Activated naive CD4-positive, alpha-beta T cell treated with anti-CD3 and anti-CD28 coated beads, Interleukin-2, amount 50 U/mL, for 24 hours (primary cell): Measurements from ENCODE around the gene PTPN23.

Source experiments
- H3K27ac Mint-ChIP-seq: one replicate; pipeline ENCODE4 v1.8.0; 2021; ENCODE audit warnings: mild to moderate bottlenecking, mixed read lengths
- H3K27me3 Mint-ChIP-seq: one replicate; pipeline ENCODE4 v1.8.0; 2021; ENCODE audit warnings: mixed read lengths
- H3K36me3 Mint-ChIP-seq: one replicate; pipeline ENCODE4 v1.8.0; 2021; ENCODE audit warnings: mixed read lengths
- H3K4me1 Mint-ChIP-seq: one replicate; pipeline ENCODE4 v1.8.0; 2021; ENCODE audit warnings: mixed read lengths
- H3K4me3 Mint-ChIP-seq: one replicate; pipeline ENCODE4 v1.8.0; 2021; ENCODE audit warnings: mild to moderate bottlenecking, mixed read lengths
- H3K9me3 Mint-ChIP-seq: one replicate; pipeline ENCODE4 v1.8.0; 2021; ENCODE audit warnings: mixed read lengths

PTPN23 gene

GRCh38 chr3:47408839-47409229, 28.0 kb downstream of the PTPN23 start:
- Mint-ChIP-seq H3K27me3 (no peaks in the 10 kb centered on the region), H3K4me1 (no peaks in the 10 kb centered on the region), H3K4me3 (no peak overlapping the region), H3K27ac (no peak overlapping the region), H3K9me3 (no peaks in the 10 kb centered on the region), H3K36me3 (no peaks in the 10 kb centered on the region)

DNA sequence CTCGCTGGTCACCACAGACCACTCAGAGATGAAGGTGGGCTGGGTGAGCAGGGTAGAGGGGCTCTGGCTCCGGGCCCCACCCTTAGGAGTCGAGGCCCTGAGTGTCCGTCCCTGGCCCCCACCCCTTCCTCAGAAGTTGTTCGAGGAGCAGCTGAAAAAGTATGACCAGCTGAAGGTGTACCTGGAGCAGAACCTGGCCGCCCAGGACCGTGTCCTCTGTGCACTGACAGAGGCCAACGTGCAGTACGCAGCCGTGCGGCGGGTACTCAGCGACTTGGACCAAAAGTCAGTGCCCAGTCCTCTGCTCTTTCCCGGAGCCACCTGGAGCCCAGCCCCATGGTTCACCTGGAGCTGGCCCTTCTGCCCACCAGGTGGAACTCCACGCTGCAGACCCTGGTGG, 28.5 kb downstream of the PTPN23 start:
- Mint-ChIP-seq H3K9me3 (no peaks in the 10 kb centered on the region), H3K4me3 (no peak overlapping the region), H3K27ac (no peak overlapping the region), H3K27me3 (no peaks in the 10 kb centered on the region), H3K4me1 (no peaks in the 10 kb centered on the region), H3K36me3 (no peaks in the 10 kb centered on the region)

GRCh38 chr3:47409688-47410416, 29.0 kb downstream of the PTPN23 start:
- Mint-ChIP-seq H3K27ac (peak overlapping the region; percentile 23), H3K36me3 (no peaks in the 10 kb centered on the region), H3K9me3 (no peaks in the 10 kb centered on the region), H3K4me1 (no peaks in the 10 kb centered on the region), H3K4me3 (no peak overlapping the region), H3K27me3 (no peaks in the 10 kb centered on the region)

GRCh38 chr3:47410417-47410720, 29.5 kb downstream of the PTPN23 start:
- Mint-ChIP-seq H3K9me3 (no peaks in the 10 kb centered on the region), H3K4me1 (no peaks in the 10 kb centered on the region), H3K4me3 (no peak overlapping the region), H3K36me3 (peaks cover 2% of the 10 kb centered on the region), H3K27ac (peak overlapping the region; percentile 23), H3K27me3 (no peaks in the 10 kb centered on the region)

DNA sequence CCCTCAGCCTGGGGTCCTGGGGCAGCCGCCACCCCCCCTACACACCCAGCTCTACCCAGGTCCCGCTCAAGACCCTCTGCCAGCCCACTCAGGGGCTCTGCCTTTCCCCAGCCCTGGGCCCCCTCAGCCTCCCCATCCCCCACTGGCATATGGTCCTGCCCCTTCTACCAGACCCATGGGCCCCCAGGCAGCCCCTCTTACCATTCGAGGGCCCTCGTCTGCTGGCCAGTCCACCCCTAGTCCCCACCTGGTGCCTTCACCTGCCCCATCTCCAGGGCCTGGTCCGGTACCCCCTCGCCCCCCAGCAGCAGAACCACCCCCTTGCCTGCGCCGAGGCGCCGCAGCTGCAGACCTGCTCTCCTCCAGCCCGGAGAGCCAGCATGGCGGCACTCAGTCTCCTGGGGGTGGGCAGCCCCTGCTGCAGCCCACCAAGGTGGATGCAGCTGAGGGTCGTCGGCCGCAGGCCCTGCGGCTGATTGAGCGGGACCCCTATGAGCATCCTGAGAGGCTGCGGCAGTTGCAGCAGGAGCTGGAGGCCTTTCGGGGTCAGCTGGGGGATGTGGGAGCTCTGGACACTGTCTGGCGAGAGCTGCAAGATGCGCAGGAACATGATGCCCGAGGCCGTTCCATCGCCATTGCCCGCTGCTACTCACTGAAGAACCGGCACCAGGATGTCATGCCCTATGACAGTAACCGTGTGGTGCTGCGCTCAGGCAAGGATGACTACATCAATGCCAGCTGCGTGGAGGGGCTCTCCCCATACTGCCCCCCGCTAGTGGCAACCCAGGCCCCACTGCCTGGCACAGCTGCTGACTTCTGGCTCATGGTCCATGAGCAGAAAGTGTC, 30.2 kb downstream of the PTPN23 start:
- Mint-ChIP-seq H3K36me3 (peaks cover 2% of the 10 kb centered on the region), H3K9me3 (no peaks in the 10 kb centered on the region), H3K4me1 (no peaks in the 10 kb centered on the region)

GRCh38 chr3:47411696-47412452, 31.1 kb downstream of the PTPN23 start:
- Mint-ChIP-seq H3K27me3 (no peaks in the 10 kb centered on the region), H3K4me1 (no peaks in the 10 kb centered on the region), H3K4me3 (no peak overlapping the region), H3K27ac (no peak overlapping the region), H3K36me3 (peaks cover 2% of the 10 kb centered on the region), H3K9me3 (no peaks in the 10 kb centered on the region)

More for the DNA sequence above, 30.2 kb downstream of the PTPN23 start:
- Mint-ChIP-seq H3K27me3 (no peaks in the 10 kb centered on the region), H3K27ac (peak overlapping the region; percentile 90), H3K4me3 (no peak overlapping the region)

- Mint-ChIP-seq H3K27ac (no peak overlapping the region), H3K9me3 (no peaks in the 10 kb centered on the region), H3K4me1 (no peaks in the 10 kb centered on the region), H3K4me3 (no peak overlapping the region), H3K27me3 (no peaks in the 10 kb centered on the region), H3K36me3 (peaks cover 2% of the 10 kb centered on the region)
Measured at GRCh38 chr3:47412453-47412756, 31.6 kb downstream of the PTPN23 start.

- peaks cover 2% of the 10 kb centered on the region for H3K36me3 Mint-ChIP-seq
- no peaks in the 10 kb centered on the region for H3K4me1 Mint-ChIP-seq
- H3K9me3 Mint-ChIP-seq: no peaks in the 10 kb centered on the region
- H3K27me3 Mint-ChIP-seq: no peaks in the 10 kb centered on the region
- peak overlapping the region; percentile 7 for H3K27ac Mint-ChIP-seq
- H3K4me3 Mint-ChIP-seq: no peak overlapping the region
Measured at GRCh38 chr3:47412842-47413520, 32.2 kb downstream of the PTPN23 start.

DNA sequence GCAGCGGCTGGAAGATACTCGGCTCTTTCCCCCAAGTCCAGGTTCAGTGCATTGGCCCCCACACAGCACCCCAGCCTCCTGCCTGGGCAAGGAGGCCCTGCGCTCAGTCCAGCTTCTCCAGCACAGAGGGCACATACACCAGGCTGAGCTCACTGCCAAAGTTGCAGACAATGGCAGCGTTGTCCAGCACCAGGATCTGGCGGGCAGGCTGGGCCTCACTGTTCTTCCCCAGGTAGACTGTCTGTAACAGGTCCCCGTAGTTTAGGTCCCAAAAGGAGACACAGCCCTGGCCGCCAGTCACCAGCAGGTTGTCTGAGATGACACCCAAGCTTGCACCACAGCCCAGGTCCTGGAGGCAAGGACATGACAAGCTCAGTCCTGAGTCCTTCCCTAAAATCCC, 32.9 kb downstream of the PTPN23 start:
- no peaks in the 10 kb centered on the region for H3K9me3 Mint-ChIP-seq
- no peak overlapping the region for H3K4me3 Mint-ChIP-seq
- H3K27me3 Mint-ChIP-seq: no peaks in the 10 kb centered on the region
- H3K4me1 Mint-ChIP-seq: no peaks in the 10 kb centered on the region
- peaks cover 2% of the 10 kb centered on the region for H3K36me3 Mint-ChIP-seq
- H3K27ac Mint-ChIP-seq: peak overlapping the region; percentile 41

DNA sequence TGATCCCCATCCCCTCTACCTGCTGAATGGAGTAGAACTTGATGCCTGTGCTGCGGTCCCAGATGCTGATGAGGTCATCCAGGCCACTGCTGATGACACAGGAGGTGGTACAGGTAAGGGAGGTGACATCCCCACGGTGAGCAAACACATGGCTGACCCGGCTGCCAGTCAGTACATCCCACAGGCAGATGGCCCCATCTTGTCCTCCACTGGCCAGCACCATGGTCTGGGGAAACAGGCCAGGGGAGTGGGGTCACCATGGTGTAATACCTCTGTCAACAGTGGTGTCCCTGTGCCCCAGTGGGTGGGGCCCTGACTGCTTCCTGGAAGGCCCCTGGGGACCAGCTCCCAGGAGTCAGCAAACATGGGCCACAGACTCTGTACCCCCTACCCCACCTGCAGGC, 33.3 kb downstream of the PTPN23 start:
- H3K27me3 Mint-ChIP-seq: no peaks in the 10 kb centered on the region
- no peak overlapping the region for H3K4me3 Mint-ChIP-seq
- H3K27ac Mint-ChIP-seq: no peak overlapping the region
- no peaks in the 10 kb centered on the region for H3K4me1 Mint-ChIP-seq
- H3K9me3 Mint-ChIP-seq: no peaks in the 10 kb centered on the region
- peaks cover 3% of the 10 kb centered on the region for H3K36me3 Mint-ChIP-seq

GRCh38 chr3:47414666-47415587, 34.1 kb downstream of the PTPN23 start:
- Mint-ChIP-seq H3K27me3 (no peaks in the 10 kb centered on the region), H3K9me3 (no peaks in the 10 kb centered on the region), H3K4me1 (no peaks in the 10 kb centered on the region), H3K27ac (peak overlapping the region; percentile 46), H3K4me3 (no peak overlapping the region), H3K36me3 (peaks cover 3% of the 10 kb centered on the region)

DNA sequence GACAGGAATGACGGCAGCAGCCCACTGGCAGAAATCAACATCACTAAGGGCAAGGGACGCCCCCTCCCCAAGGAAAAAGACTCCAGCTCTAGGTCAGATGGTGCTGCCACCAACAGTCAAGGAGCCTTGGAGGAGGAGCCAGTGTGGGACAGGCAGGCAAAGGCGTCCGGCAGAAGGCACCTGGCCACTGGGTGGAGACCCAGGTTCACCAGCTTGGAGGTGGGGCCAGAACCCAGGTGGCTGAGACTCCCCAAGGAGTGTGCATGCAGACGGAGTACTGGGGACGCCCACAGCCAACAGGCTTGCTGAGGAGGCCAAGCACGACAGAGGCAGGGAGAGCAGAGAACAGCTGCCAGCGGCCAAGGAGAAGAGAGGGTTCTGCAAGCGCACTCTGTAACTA, 35.2 kb downstream of the PTPN23 start:
- no peaks in the 10 kb centered on the region for H3K9me3 Mint-ChIP-seq
- no peak overlapping the region for H3K4me3 Mint-ChIP-seq
- H3K36me3 Mint-ChIP-seq: peaks cover 4% of the 10 kb centered on the region
- H3K4me1 Mint-ChIP-seq: peaks cover 4% of the 10 kb centered on the region
- H3K27me3 Mint-ChIP-seq: no peaks in the 10 kb centered on the region
- H3K27ac Mint-ChIP-seq: no peak overlapping the region

- Mint-ChIP-seq H3K27me3 (no peaks in the 10 kb centered on the region), H3K27ac (no peak overlapping the region), H3K4me3 (no peak overlapping the region), H3K9me3 (no peaks in the 10 kb centered on the region), H3K4me1 (peaks cover 18% of the 10 kb centered on the region), H3K36me3 (peaks cover 7% of the 10 kb centered on the region)
Measured at GRCh38 chr3:47418167-47419082, 37.6 kb downstream of the PTPN23 start.
